ENCODE data around the gene TBC1D9B.

Gene TBC1D9B

GRCh38 chr5:179862891-179863290, 44.8 kb downstream of the TBC1D9B start:
- no peak for TF ChIP-seq CTCF (IDR thresholded peaks at IDR 0.05; ENCODE audit: borderline replicate concordance, control extremely low read depth, extremely low read depth, insufficient read depth, missing control alignments)
- in situ Hi-C loops (cut with MboI; ENCODE audit: low sequenced_read_pairs, unreplicated experiment), result no loop called here
- no peak for DNase-seq (ENCODE audit: low spot score)

GRCh38 chr5:179862296-179862695, 45.4 kb downstream of the TBC1D9B start:
- in situ Hi-C loops (cut with MboI; ENCODE audit: low sequenced_read_pairs, unreplicated experiment), result no loop called here
- no peak for TF ChIP-seq CTCF (IDR thresholded peaks at IDR 0.05; ENCODE audit: borderline replicate concordance, control extremely low read depth, extremely low read depth, insufficient read depth, missing control alignments)
- DNase-seq (ENCODE audit: low spot score), result no peak

GRCh38 chr5:179860301-179860700, 47.4 kb downstream of the TBC1D9B start:
- no peak for DNase-seq (ENCODE audit: low spot score)
- in situ Hi-C loops (cut with MboI; ENCODE audit: low sequenced_read_pairs, unreplicated experiment), result no loop called here
- no peak for TF ChIP-seq CTCF (IDR thresholded peaks at IDR 0.05; ENCODE audit: borderline replicate concordance, control extremely low read depth, extremely low read depth, insufficient read depth, missing control alignments)

GRCh38 chr5:179858586-179859427, 48.9 kb downstream of the TBC1D9B start, which contains the start of gene MRNIP:
Gene MRNIP (minus strand): TSS chr5:179858817. CDS start chr5:179858796, 21 bp downstream.
- in situ Hi-C loops (cut with MboI; ENCODE audit: low sequenced_read_pairs, unreplicated experiment), result no loop called here
- peak; percentile 10 for TF ChIP-seq CTCF (IDR thresholded peaks at IDR 0.05; ENCODE audit: borderline replicate concordance, control extremely low read depth, extremely low read depth, insufficient read depth, missing control alignments)
- peak; percentile 96 for DNase-seq (ENCODE audit: low spot score)

- DNase-seq (ENCODE audit: low spot score), result peak; percentile 72
- no peak for TF ChIP-seq CTCF (IDR thresholded peaks at IDR 0.05; ENCODE audit: borderline replicate concordance, control extremely low read depth, extremely low read depth, insufficient read depth, missing control alignments)
Measured at GRCh38 chr5:179858241-179858585, 49.5 kb downstream of the TBC1D9B start.

GRCh38 chr5:179854356-179854755, 53.3 kb downstream of the TBC1D9B start:
- in situ Hi-C loops (cut with MboI; ENCODE audit: low sequenced_read_pairs, unreplicated experiment), result no loop called here
- DNase-seq (ENCODE audit: low spot score), result no peak
- TF ChIP-seq CTCF (IDR thresholded peaks at IDR 0.05; ENCODE audit: borderline replicate concordance, control extremely low read depth, extremely low read depth, insufficient read depth, missing control alignments), result no peak

More at GRCh38 chr5:179858241-179858585, 49.5 kb downstream of the TBC1D9B start:
- in situ Hi-C loops (cut with MboI; ENCODE audit: low sequenced_read_pairs, unreplicated experiment), result no loop called here
